NCI-H748 (cell line): ENCODE measurements around the gene NKPD1.

Experiments
- DNase-seq: peaks from one replicate; lab custom pipeline; 2025; ENCODE audit not compliant: unreplicated experiment; lab: John Stamatoyannopoulos, UW

The NKPD1 gene

DNA sequence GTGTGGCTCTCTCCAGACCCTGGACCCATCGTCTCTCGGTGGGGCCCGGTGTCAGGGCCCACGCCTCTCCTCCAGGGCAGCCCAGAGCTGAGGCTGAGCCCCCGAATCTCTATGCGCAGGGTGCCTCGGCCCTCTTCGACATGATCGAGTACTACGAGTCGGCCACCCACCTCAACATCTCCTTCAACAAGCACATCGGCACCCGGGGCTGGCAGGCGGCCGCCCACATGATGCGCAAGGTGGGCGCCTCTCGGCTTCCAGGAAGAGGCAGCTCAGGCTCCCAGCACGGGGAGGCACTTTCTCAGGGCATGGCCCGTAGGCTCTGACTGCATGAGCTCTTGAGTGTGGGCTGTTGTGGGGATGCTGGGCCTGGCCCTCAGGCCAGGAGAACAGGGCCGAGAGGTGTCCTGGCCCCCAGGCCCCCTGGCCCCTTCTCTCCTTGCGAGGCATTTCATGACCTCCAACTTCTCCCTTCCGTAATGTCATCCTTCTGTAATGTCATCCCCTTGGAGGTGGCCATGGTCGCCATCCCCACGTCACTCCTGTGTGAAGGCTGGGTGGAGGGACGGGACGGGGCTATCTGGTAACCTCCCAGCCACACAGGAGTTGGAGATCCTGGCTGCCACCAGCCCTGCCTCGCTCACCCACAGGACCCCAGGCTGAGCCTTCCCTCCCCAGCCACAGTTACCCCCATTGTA is 19.4 kb downstream of the NKPD1 start:
- no peak for DNase-seq

GRCh38 chr19:45140533-45140932 is 20.2 kb downstream of the NKPD1 start:
- no peak for DNase-seq

DNA sequence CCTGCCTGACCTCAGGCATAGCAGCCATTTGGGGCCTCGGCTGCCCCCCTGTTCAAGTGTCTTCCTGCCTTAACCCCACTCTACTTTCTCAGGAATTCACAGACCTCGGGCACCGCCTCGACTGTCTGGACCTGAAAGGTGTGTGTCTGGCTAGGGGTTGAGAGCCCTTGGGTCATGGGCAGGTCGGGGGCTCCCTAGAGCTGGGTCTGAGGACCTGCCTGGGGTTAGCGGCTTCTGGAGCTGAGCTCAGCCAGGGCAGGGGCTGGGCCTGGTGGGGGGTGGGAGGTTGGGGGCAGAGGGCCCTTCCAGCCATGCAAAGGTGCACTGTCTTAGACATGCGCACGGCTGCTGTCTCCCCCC is 20.7 kb downstream of the NKPD1 start:
- DNase-seq = no peak

DNA sequence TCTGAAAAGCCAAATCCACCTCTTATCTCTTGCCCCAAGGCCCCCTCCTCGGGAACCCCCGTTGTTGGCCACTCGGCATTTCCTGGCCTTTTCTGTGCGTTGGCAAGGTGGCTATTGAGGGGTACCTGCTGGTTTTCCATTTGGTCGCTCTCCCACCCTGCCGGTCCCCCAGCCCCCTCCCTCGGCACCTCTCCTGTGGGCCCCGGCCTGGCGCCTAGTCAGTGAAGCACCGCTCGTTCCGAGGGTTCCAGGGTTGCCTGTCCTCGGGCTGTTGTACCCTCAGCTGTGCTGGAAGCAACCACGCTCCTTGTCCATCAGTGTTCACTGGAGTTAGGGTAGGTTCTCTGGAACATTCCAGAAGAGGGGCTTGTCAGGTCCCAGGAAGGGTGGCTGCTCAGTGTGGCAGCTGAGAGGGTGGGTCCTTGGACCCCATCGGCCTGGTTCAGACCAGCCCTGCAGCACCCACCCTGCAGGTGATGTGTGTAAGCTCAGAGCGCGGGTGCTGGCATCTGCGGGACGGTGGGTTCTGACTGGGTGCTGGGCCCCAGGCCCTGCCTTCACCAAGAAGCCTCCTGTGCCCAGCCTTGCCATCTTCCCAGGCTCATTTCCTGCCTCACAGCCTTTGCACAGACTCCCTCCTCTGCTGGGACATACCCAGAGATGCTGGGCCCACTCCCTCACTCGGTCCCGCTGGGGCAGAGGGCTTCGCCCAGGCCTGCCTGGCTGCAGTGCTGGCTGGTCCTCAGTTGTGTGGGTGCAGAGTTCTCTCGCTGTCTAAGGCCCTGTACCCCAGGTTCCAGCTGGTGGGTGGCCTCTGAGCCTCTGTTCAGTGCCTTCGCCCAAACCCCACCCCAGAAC is 21.3 kb downstream of the NKPD1 start:
- no peak for DNase-seq

DNA sequence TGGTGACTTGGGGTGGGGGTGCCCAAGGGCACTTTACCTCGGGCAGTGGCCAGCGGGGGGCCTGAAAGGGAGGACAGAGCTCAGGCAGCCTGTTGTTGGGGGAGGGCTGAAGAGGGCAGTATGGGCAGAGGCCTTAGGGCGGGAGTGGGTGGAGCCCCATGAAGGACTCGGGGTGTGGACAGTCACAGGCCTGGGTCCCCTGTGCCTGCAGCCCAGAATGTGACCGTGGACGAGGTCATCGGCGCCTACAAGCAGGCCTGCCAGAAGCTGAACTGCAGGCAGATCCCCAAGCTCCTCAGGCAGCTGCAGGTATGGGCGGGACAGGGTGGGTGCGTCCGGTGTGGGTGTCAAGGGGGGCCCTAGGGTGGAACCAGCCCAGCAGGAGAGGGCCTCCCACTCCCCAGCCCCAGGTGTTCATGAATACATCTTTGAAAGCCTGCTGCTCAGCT is 22.5 kb downstream of the NKPD1 start:
- DNase-seq = no peak

GRCh38 chr19:45137179-45137761 is 23.5 kb downstream of the NKPD1 start:
- no peak for DNase-seq

- no peak for DNase-seq
These were observed 24.1 kb downstream of the NKPD1 start for GRCh38 chr19:45136507-45137178.

- DNase-seq = no peak
These were observed 25.5 kb downstream of the NKPD1 start for GRCh38 chr19:45135176-45135885.

GRCh38 chr19:45133661-45134060 is 27.1 kb downstream of the NKPD1 start:
- DNase-seq = no peak

DNA sequence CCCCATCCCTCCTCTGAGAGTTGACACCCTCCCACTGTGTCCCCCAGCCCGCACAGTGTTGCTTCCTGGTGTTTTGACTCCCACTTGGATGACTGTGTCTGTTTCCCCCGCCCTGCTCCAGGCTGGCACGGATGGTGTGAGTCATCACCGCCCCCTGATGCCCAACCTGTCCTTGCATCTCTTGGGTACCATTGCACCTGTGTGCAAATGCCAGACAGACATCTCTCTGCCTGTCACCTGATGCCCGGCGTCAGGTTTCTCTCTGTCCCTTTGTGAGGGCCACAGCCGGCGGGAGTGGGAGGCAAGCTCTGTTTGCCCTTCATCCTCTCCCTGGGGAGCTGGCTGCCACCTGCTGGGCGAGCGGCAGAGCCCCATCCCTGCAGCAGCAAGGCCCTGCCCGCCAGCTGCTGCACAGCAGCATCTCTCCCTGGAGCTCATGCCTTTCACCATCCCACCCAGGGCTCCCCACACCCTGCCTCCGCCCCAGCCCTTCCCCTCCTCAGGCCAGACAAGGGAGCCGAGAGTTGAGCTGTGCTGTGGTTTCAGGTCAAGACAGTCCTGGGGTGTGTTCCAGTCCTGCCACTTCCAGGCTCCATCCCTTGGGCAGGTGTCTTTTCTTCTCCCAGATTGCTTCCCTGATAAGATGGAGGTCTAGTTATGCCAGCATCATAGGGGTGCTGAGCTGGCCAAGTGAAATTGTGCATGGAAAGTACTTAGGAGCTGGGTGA is 29.7 kb downstream of the NKPD1 start:
- peak; percentile 99 for DNase-seq

DNA sequence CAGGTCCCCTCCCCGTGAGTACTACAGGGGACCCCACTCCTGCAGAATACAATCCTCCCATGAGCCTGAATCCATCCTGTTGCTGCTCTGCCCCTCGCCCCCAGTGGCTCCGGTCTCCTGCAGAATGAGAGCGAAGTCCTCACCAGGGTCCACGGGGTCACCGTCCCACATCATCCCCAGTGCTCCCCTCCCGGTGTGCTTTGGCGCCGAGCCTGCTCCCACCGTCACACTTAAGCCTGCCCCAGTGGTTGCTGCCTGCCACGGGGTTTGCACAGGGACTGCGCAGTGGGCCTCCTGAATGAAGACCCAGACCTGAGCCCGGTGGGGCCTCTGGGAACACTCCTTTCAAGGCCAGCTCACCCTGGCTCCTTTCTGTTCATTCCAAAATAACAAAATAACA is 30.5 kb downstream of the NKPD1 start:
- no peak for DNase-seq

- no peak for DNase-seq
These were observed 32.0 kb downstream of the NKPD1 start for GRCh38 chr19:45128806-45129205.

DNA sequence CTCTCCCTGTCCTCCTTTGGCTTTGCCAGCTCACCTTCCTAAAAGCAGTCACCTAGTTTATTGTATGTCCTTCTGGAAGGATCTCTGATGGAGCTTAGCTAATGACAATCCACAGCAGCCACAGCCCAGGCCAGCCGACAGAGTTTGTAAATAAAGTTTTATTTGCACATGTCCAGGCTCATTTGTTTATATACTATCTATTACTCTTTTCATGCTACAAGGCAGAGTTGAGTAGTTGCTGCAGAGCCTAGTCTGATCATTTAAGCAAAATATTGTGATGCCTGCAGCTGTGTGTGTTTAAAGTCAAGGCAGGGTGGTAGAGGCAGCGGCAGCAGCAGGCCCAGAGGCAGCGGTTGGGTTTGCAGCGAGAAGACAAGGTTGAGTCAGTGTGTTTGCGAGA is 32.6 kb downstream of the NKPD1 start:
- no peak for DNase-seq

GRCh38 chr19:45126654-45127053 is 34.1 kb downstream of the NKPD1 start:
- no peak for DNase-seq

DNA sequence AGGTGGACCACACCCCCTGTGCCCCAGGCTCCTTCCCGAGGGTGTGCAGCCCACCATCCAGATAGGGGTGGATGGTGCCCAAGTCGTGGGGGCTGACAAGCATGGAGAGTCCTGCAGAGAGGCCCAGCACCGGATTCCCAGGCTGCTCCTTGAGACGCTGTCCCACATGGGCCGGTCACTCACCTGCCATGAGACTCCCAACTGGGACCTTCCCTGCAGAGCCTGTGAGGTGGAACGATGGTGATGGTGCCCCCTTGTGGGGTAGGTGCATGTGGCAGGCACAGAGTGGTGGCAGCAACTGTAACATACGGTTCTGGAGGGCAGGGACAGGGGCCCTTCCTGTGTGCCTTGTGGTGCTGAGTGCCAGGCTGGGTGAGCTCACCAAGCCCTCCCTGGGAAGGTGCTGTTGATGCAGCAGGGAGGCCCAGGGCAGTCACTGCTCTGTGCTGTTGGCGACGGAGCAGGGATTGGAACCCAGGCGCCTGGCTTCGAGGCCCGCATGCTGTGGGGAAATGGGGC is 34.7 kb downstream of the NKPD1 start:
- DNase-seq = peak; percentile 68

GRCh38 chr19:45125360-45125759 is 35.4 kb downstream of the NKPD1 start:
- no peak for DNase-seq

- DNase-seq = no peak
These were observed 36.8 kb downstream of the NKPD1 start for GRCh38 chr19:45124021-45124420.

GRCh38 chr19:45123440-45123850 is 37.3 kb downstream of the NKPD1 start:
- no peak for DNase-seq

DNA sequence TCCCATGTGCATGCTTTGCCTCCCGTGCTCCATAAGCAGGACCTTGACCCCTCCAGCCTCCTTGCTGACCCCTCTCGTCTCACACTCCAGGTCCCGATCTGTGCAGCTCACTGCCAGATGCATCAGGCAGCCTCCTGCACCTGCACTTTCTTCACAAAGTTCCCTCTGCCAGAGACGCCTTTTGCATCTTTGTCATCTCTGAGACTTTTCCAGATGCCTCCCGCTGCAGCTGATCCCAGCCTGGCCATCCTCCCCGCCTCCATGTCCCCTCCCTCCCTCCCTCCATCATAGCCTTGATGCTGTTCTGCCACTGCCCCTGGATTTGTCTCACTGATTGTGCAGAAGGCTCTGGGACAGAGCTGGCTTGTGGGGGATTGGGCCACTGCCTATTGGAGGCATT is 38.0 kb downstream of the NKPD1 start:
- DNase-seq = no peak

DNA sequence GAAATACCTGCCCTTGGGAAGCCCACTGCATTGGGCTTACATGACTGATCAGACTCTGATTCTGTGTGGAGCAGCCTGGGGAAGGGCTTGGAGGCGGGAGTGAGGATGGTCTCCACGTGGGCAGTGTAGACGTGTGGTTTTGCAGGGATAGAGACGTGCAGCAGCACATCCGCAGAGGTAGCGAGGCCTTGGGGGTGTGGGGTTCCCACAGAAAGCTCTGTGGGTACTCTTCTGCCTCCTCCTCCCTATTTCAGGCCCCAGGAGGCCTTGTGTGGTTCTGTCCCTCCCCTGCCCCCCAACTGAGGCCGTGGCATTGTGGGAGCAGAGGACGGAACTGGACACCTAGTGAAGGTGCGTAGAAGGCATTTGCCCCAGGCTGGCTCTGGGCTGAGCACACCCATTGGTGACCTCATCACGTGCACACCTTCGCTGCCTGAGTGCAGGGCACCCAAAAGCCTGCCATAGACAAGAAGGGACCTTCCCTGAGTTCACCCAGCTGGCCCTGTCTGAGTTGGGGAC is 38.9 kb downstream of the NKPD1 start:
- no peak for DNase-seq
